Endothelial cell of umbilical vein (primary cell): ENCODE results near the gene THAP9. TPM values are rescaled to one million over a fixed set of nuclear protein-coding genes. Genes with fewer than 3 reads are reported as not detected.

ENCODE experiments used
- BruUV-seq: library from RNA; stranded (reverse); fragments of 400-500 nt; replicated peaks from 2 replicates; lab custom pipeline; 2021; lab: Mats Ljungman, UMichigan
- CTCF ChIA-PET: fragments of 300-600, 350-600 bp; sonication (Branson Sonifier 250); formaldehyde crosslinking; loops from one replicate; lab custom pipeline; 2021; ENCODE audit warnings: antibody characterized with exemption, inconsistent platforms; lab: Charles Lee
- POLR2A ChIA-PET: fragments of 300-600, 350-600 bp; sonication (Branson Sonifier 250); formaldehyde crosslinking; loops from one replicate; lab custom pipeline; 2021; ENCODE audit warnings: antibody characterized with exemption, inconsistent platforms; lab: Charles Lee
- DNase-seq: peaks from one replicate; pipeline ENCODE4 v3.0.0-alpha.2; 2011; ENCODE audit warnings: low read depth, low spot score
- FAIRE-seq: peaks from 2 replicates; lab custom pipeline; 2011; peaks lifted over from hg19 to GRCh38; lab: Jason Lieb, UNC
- H2AFZ ChIP-seq: 2 replicates; pipeline ENCODE4 v1.6.0; 2012; ENCODE audit warnings: low read depth, low read length, control low read depth, inconsistent platforms
- H3K27ac ChIP-seq: 2 replicates; pipeline ENCODE4 v1.5.1; 2011; ENCODE audit warnings: low read depth, mild to moderate bottlenecking, control low read depth, low read length, moderate library complexity; ENCODE audit not compliant: insufficient read depth
- H3K27me3 ChIP-seq, 2 experiments: 2 replicates each; pipeline versions ENCODE4 v1.6.0 to v1.6.1; 2011; ENCODE audit warnings: low read length in 2 of 2, mixed read lengths in 1 of 2; ENCODE audit not compliant: control insufficient read depth in 2 of 2, insufficient read depth in 2 of 2
- H3K36me3 ChIP-seq, 2 experiments: 2 replicates in 1 of 2; 3 replicates in 1 of 2; pipeline ENCODE4 v1.5.1; 2011; ENCODE audit warnings: low read length in 2 of 2, mild to moderate bottlenecking in 1 of 2, moderate library complexity in 1 of 2; ENCODE audit not compliant: control insufficient read depth in 2 of 2, insufficient read depth in 2 of 2; ENCODE audit errors: extremely low read depth in 1 of 2
- H3K4me1 ChIP-seq: 3 replicates; pipeline ENCODE4 v1.5.1; 2011; ENCODE audit warnings: mild to moderate bottlenecking, low read length; ENCODE audit not compliant: control insufficient read depth, insufficient read depth; ENCODE audit errors: extremely low read depth
- H3K4me2 ChIP-seq: 2 replicates; pipeline ENCODE4 v1.6.1; 2011; ENCODE audit warnings: low read length, control low read depth, mixed read lengths; ENCODE audit not compliant: insufficient read depth
- H3K4me3 ChIP-seq, 3 experiments: fragments of 200-600 bp in 1 of 3; sonication (generic), shearing (Covaris generic) in 1 of 3; replicated peaks in 1 of 3; 2 replicates each; pipeline ENCODE4 v1.5.1; 2011 to 2016; ENCODE audit warnings: control low read depth in 3 of 3, low read length in 3 of 3, mild to moderate bottlenecking in 2 of 3, inconsistent platforms in 1 of 3, low read depth in 1 of 3, moderate library complexity in 1 of 3; ENCODE audit not compliant: insufficient read depth in 1 of 3
- H3K79me2 ChIP-seq: 2 replicates; pipeline ENCODE4 v1.6.0; 2012; ENCODE audit warnings: low read length, inconsistent platforms; ENCODE audit not compliant: control insufficient read depth, insufficient read depth
- H3K9ac ChIP-seq: replicated peaks from 2 replicates; pipeline ENCODE3; 2011; ENCODE audit warnings: low read length, control low read depth; ENCODE audit not compliant: insufficient read depth; ENCODE audit errors: extremely low read depth
- H3K9me1 ChIP-seq: replicated peaks from 3 replicates; pipeline ENCODE4 v1.6.0; 2011; ENCODE audit warnings: mild to moderate bottlenecking, low read length; ENCODE audit not compliant: control insufficient read depth, insufficient read depth; ENCODE audit errors: extremely low read depth
- H3K9me3 ChIP-seq: replicated peaks from 2 replicates; pipeline ENCODE4 v1.5.1; 2012; ENCODE audit warnings: low read length, inconsistent platforms; ENCODE audit not compliant: control insufficient read depth, insufficient read depth
- H4K20me1 ChIP-seq: replicated peaks from 2 replicates; pipeline ENCODE3; 2011; ENCODE audit warnings: mild to moderate bottlenecking, low read length; ENCODE audit not compliant: control insufficient read depth, insufficient read depth; ENCODE audit errors: extremely low read depth
- EZH2 ChIP-seq: IDR thresholded peaks from 2 replicates; pipeline ENCODE4 v1.6.1; 2012; ENCODE audit warnings: borderline replicate concordance, low read depth, mild to moderate bottlenecking, moderate library complexity, low read length, inconsistent platforms; ENCODE audit not compliant: severe bottlenecking
- FOS ChIP-seq: IDR thresholded peaks from 2 replicates; pipeline ENCODE4 v1.6.1; 2011; ENCODE audit warnings: mild to moderate bottlenecking, low read length, moderate library complexity, borderline replicate concordance; ENCODE audit not compliant: insufficient read depth
- GATA2 ChIP-seq: IDR thresholded peaks from 2 replicates; pipeline ENCODE4 v1.7.0; 2011; ENCODE audit warnings: low read depth, mild to moderate bottlenecking, moderate library complexity, mixed read lengths, low read length; ENCODE audit not compliant: insufficient read length, insufficient read depth
- JUN ChIP-seq: IDR thresholded peaks from 2 replicates; pipeline ENCODE4 v1.6.1; 2011; ENCODE audit warnings: borderline replicate concordance, low read depth; ENCODE audit not compliant: insufficient read length, insufficient read depth
- MYC ChIP-seq: IDR thresholded peaks from one replicate; pipeline ENCODE4 v1.6.1; 2011; ENCODE audit warnings: mild to moderate bottlenecking, low read depth, low read length
- POLR2A ChIP-seq: IDR thresholded peaks from 2 replicates; pipeline ENCODE4 v1.6.1; 2012; ENCODE audit warnings: low read depth, mild to moderate bottlenecking, control low read depth, low read length
- POLR2AphosphoS5 ChIP-seq: IDR thresholded peaks from 2 replicates; pipeline ENCODE4 v1.6.1; 2012; ENCODE audit warnings: low read depth, mild to moderate bottlenecking, control low read depth, low read length, moderate library complexity; ENCODE audit not compliant: insufficient read depth
- dilution Hi-C: fragments of 300-500 bp; cut with MboI; formaldehyde crosslinking; loops from one replicate; pipeline ENCODE4 v1.15.0; 2019; ENCODE audit warnings: low sequenced_read_pairs; ENCODE audit not compliant: extremely low pct_ligation_motif_present
- intact Hi-C: fragments of 100-400 bp; cut with micrococcal nuclease; formaldehyde crosslinking; loops from one replicate; pipeline ENCODE4 v1.10.0; 2022
- polyA plus RNA-seq, 4 experiments: library from polyadenylated mRNA; depleted of rRNA in 3 of 4; stranded (reverse) in 3 of 4; unstranded in 1 of 4; fragments of >200 nt; gene quantifications; 2 replicates each; pipeline versions ENCODE4 v1.2.1 to v1.2.3, GENCODE V29; 2011 to 2012; ENCODE audit warnings: missing spikeins in 1 of 4
- total RNA-seq: library from RNA; stranded (reverse); gene quantifications from 2 replicates; pipeline ENCODE4 v1.2.3, GENCODE V29; 2021
- TF ChIP-seq, protein P1 (sequence below), 2 donors: IDR thresholded peaks; 1 replicate in 1 of 2; 2 replicates in 1 of 2; pipeline ENCODE4 v1.5.1; 2011; ENCODE audit warnings: low read length in 2 of 2, mild to moderate bottlenecking in 2 of 2, moderate library complexity in 2 of 2, control low read depth in 1 of 2, inconsistent platforms in 1 of 2, low read depth in 1 of 2; ENCODE audit not compliant: insufficient read depth in 1 of 2; ENCODE audit errors: extremely low read depth in 1 of 2
- TF ChIP-seq, protein P2 (sequence below): IDR thresholded peaks from 2 replicates; pipeline ENCODE4 v1.6.1; 2011; ENCODE audit not compliant: insufficient read depth, insufficient read length

THAP9 gene
- total and polyA plus RNA-seq, 2 donors (not counting 3 experiments of a cell fraction or from before 2014, with no cell fraction given), result 0.86 to 1.7 TPM

DNA sequence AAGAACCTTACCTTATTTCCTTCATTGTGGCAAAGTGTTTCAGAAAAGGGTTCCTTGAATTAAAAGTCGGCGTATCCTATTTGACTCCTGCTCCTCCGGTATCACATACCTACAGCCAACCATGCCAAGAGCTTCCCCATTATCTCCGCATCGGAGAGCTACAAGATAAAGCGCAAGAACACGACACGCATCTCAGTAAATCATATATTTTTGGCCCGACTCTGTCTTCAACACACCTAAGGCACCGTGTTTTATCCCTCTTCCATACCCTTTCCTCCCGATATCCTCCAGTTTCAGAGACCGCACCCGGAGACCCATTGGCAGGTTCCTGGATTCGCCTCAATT, 497 bp upstream of the THAP9 start:
- Histone ChIP-seq H3K4me2 (peak overlapping the region; percentile 98), H4K20me1 (no peaks in the 10 kb centered on the region), H3K27ac (peak overlapping the region; percentile 79), H3K36me3 (peaks cover 0 to 6% of the 10 kb centered on the region in 2 experiments), H3K9me3 (no peaks in the 10 kb centered on the region), H3K27me3 (no peaks in the 10 kb centered on the region), H3K9ac (peak overlapping the region; percentile 98), H2AFZ (peak overlapping the region; percentile 30), H3K4me3 (peak overlapping the region; percentile 71 to 92 (median 90)), H3K9me1 (no peaks in the 10 kb centered on the region), H3K4me1 (peaks cover 14% of the 10 kb centered on the region), H3K79me2 (peaks cover 45% of the 10 kb centered on the region)
- TSS peak; percentile 55 for BruUV-seq
- TF ChIP-seq EZH2 (no peak), MYC (no peak), JUN (no peak), GATA2 (no peak), POLR2A (no peak), FOS (no peak), POLR2AphosphoS5 (no peak)
- TF ChIP-seq, protein P1, sequence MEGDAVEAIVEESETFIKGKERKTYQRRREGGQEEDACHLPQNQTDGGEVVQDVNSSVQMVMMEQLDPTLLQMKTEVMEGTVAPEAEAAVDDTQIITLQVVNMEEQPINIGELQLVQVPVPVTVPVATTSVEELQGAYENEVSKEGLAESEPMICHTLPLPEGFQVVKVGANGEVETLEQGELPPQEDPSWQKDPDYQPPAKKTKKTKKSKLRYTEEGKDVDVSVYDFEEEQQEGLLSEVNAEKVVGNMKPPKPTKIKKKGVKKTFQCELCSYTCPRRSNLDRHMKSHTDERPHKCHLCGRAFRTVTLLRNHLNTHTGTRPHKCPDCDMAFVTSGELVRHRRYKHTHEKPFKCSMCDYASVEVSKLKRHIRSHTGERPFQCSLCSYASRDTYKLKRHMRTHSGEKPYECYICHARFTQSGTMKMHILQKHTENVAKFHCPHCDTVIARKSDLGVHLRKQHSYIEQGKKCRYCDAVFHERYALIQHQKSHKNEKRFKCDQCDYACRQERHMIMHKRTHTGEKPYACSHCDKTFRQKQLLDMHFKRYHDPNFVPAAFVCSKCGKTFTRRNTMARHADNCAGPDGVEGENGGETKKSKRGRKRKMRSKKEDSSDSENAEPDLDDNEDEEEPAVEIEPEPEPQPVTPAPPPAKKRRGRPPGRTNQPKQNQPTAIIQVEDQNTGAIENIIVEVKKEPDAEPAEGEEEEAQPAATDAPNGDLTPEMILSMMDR (IDR thresholded peaks at IDR 0.05; ENCODE audit: extremely low read depth in 1 of 2, insufficient read depth in 1 of 2, low read depth in 1 of 2, low read length in 2 of 2), result no peak
- TF ChIP-seq, protein P2, sequence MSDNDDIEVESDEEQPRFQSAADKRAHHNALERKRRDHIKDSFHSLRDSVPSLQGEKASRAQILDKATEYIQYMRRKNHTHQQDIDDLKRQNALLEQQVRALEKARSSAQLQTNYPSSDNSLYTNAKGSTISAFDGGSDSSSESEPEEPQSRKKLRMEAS, result no peak
- POLR2A ChIA-PET, result interaction anchor here (1.3 to 2.6 kb wide), 2 partner anchors 12 to 135 kb away, joined by 3 to 9 read pairs; partner anchors contain the start of gene COPS4
- FAIRE-seq (no peak), DNase-seq (no peak)
- dilution Hi-C loops (no loop called here), intact Hi-C loops (loop anchor here (1.0 kb wide), 5 partner anchors 9 to 384 kb away; partner anchors contain the start of genes COQ2 and SEC31A)
- CTCF ChIA-PET, result interaction anchor here (0.8 to 3.7 kb wide), 11 partner anchors 8 to 382 kb away, joined by 3 to 21 read pairs (median 5); partner anchors contain the start of genes COPS4 and SEC31A
